ENCODE measurements around the gene PLEKHA1.

- TF ChIP-seq, protein P1, sequence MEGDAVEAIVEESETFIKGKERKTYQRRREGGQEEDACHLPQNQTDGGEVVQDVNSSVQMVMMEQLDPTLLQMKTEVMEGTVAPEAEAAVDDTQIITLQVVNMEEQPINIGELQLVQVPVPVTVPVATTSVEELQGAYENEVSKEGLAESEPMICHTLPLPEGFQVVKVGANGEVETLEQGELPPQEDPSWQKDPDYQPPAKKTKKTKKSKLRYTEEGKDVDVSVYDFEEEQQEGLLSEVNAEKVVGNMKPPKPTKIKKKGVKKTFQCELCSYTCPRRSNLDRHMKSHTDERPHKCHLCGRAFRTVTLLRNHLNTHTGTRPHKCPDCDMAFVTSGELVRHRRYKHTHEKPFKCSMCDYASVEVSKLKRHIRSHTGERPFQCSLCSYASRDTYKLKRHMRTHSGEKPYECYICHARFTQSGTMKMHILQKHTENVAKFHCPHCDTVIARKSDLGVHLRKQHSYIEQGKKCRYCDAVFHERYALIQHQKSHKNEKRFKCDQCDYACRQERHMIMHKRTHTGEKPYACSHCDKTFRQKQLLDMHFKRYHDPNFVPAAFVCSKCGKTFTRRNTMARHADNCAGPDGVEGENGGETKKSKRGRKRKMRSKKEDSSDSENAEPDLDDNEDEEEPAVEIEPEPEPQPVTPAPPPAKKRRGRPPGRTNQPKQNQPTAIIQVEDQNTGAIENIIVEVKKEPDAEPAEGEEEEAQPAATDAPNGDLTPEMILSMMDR (IDR thresholded peaks at IDR 0.05; ENCODE audit: borderline replicate concordance, extremely low read depth, low read length, poor library complexity, severe bottlenecking) = no peak
- TF ChIP-seq EZH2 (IDR thresholded peaks at IDR 0.05; ENCODE audit: borderline replicate concordance, low read depth, low read length, severe bottlenecking) = no peak
Measured at GRCh38 chr10:122419876-122420623, 45.5 kb downstream of the PLEKHA1 start.

All from DND-41 (cell line).